Stimulated activated CD8-positive, alpha-beta memory T cell treated with anti-CD3 and anti-CD28 coated beads, Interleukin-2, amount 100 ng/mL, for 1 hour (primary cell): Measurements from ENCODE around the gene SLC25A39.
"Not testable (repeated sequence)": the region's sequence is repeated elsewhere in the genome, so short reads cannot be mapped to it uniquely, and the experiment has no call there.

Experiments
- DNase-seq, 2 donors: peaks; one replicate each; pipeline ENCODE4 v3.0.0-alpha.2; 2020; ENCODE audit warnings: low read depth in 2 of 2

The SLC25A39 gene

GRCh38 chr17:44324571-44325275, at the start of gene SLC25A39:
Gene SLC25A39 (minus strand): TSS chr17:44324823. CDS start chr17:44323562, 1,261 bp downstream.
- peak; percentile 92 to 95 for DNase-seq

- DNase-seq, result no peak
These were observed 47.4 kb upstream of the SLC25A39 start for GRCh38 chr17:44372036-44372435.

- not testable (repeated sequence) for DNase-seq
These were observed 44.9 kb upstream of the SLC25A39 start for GRCh38 chr17:44369414-44370023.

GRCh38 chr17:44368391-44369243, 44.0 kb upstream of the SLC25A39 start:
- DNase-seq, result not testable (repeated sequence)

- DNase-seq, result no peak
These were observed 42.8 kb upstream of the SLC25A39 start for GRCh38 chr17:44367231-44367979.

GRCh38 chr17:44365051-44365450, 40.4 kb upstream of the SLC25A39 start:
- DNase-seq, result not testable (repeated sequence)

GRCh38 chr17:44363613-44364159, 39.1 kb upstream of the SLC25A39 start, which contains the start of gene FAM171A2:
Gene FAM171A2 (minus strand): TSS chr17:44363853. CDS start chr17:44363714, 139 bp downstream.
- DNase-seq, result peak in 1 of 2 donors; percentile 43

GRCh38 chr17:44362949-44363612, 38.5 kb upstream of the SLC25A39 start:
- no peak for DNase-seq

- DNase-seq, result no peak
These were observed 37.9 kb upstream of the SLC25A39 start for GRCh38 chr17:44362459-44362948.

GRCh38 chr17:44361292-44362260, 37.0 kb upstream of the SLC25A39 start:
- no peak for DNase-seq

- no peak for DNase-seq
These were observed 36.2 kb upstream of the SLC25A39 start for GRCh38 chr17:44360826-44361225.

GRCh38 chr17:44360144-44360533, 35.5 kb upstream of the SLC25A39 start:
- no peak for DNase-seq

- no peak for DNase-seq
These were observed 35.0 kb upstream of the SLC25A39 start for GRCh38 chr17:44359458-44360143.

- DNase-seq, result no peak
These were observed 34.4 kb upstream of the SLC25A39 start for GRCh38 chr17:44359006-44359405.

GRCh38 chr17:44358066-44358465, 33.4 kb upstream of the SLC25A39 start:
- DNase-seq, result no peak

GRCh38 chr17:44356241-44356640, 31.6 kb upstream of the SLC25A39 start:
- no peak for DNase-seq

GRCh38 chr17:44355642-44356099, 31.0 kb upstream of the SLC25A39 start:
- no peak for DNase-seq
